Measurements from ENCODE around the gene EVI5. TPM values are rescaled to one million over a fixed set of nuclear protein-coding genes. Genes with fewer than 3 reads are reported as not detected.

EVI5 gene
- total RNA-seq, 4 donors from 2014 or later: 37.7 to 59.7 (median 41.7) TPM

GRCh38 chr1:92577261-92577895, 207.5 kb downstream of the EVI5 start:
- no peak for TF ChIP-seq POLR2A (IDR thresholded peaks at IDR 0.05)
- TF ChIP-seq, protein P1, sequence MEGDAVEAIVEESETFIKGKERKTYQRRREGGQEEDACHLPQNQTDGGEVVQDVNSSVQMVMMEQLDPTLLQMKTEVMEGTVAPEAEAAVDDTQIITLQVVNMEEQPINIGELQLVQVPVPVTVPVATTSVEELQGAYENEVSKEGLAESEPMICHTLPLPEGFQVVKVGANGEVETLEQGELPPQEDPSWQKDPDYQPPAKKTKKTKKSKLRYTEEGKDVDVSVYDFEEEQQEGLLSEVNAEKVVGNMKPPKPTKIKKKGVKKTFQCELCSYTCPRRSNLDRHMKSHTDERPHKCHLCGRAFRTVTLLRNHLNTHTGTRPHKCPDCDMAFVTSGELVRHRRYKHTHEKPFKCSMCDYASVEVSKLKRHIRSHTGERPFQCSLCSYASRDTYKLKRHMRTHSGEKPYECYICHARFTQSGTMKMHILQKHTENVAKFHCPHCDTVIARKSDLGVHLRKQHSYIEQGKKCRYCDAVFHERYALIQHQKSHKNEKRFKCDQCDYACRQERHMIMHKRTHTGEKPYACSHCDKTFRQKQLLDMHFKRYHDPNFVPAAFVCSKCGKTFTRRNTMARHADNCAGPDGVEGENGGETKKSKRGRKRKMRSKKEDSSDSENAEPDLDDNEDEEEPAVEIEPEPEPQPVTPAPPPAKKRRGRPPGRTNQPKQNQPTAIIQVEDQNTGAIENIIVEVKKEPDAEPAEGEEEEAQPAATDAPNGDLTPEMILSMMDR (IDR thresholded peaks at IDR 0.05): no peak
- no peaks in the 10 kb centered on the region for H3K27me3 ChIP-seq
- intact Hi-C loops (cut with DNase I): no loop called here
- H3K36me3 ChIP-seq: peaks cover 0 to 4% of the 10 kb centered on the region in 2 donors
- no peaks in the 10 kb centered on the region for H3K9me3 ChIP-seq
- WGBS, 2 donors: 52 to 78% methylated on average over 5 of the region's 5 CpGs
- DNase-seq: peak in 1 of 2 donors; percentile 78
- H3K4me3 ChIP-seq (replicated peaks in 1 of 3): no peak overlapping the region
- no peaks in the 10 kb centered on the region for H3K4me1 ChIP-seq
- H3K27ac ChIP-seq: no peak overlapping the region

GRCh38 chr1:92575123-92575522, 209.8 kb downstream of the EVI5 start:
- Histone ChIP-seq H3K27ac (no peak overlapping the region), H3K36me3 (peaks cover 0 to 4% of the 10 kb centered on the region in 2 donors), H3K4me1 (no peaks in the 10 kb centered on the region), H3K27me3 (no peaks in the 10 kb centered on the region), H3K9me3 (no peaks in the 10 kb centered on the region), H3K4me3 (replicated peaks in 1 of 3) (no peak overlapping the region)
- no peak for TF ChIP-seq POLR2A (IDR thresholded peaks at IDR 0.05)
- TF ChIP-seq, protein P1 (IDR thresholded peaks at IDR 0.05): no peak
- intact Hi-C loops (cut with DNase I): no loop called here
- WGBS, 2 donors: 94 to 96% methylated on average over 3 of the region's 3 CpGs
- no peak for DNase-seq

DNA sequence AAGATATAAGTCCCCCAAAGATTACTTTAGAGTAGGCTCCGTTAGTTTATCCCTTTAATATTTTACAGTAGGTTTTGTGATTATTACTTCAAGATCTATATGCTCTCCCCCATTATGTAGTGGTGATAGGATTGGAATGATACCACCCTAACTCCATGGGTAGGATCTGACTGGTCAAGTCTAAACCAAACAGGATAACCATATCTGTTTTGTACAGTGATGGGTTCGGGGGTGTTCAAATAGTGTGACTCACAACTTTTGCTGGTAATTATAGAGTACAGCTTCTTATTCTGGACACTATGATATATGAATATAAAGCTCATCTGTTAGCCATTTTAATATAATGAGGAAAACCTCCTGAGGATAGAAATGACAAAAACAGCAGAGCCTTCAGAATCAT, 212.4 kb downstream of the EVI5 start:
- TF ChIP-seq, protein P1 (IDR thresholded peaks at IDR 0.05): no peak
- no peak for TF ChIP-seq POLR2A (IDR thresholded peaks at IDR 0.05)
- H3K4me3 ChIP-seq (replicated peaks in 1 of 3): no peak overlapping the region
- intact Hi-C loops (cut with DNase I): no loop called here
- H3K9me3 ChIP-seq: no peaks in the 10 kb centered on the region
- H3K27me3 ChIP-seq: no peaks in the 10 kb centered on the region
- H3K4me1 ChIP-seq: no peaks in the 10 kb centered on the region
- H3K27ac ChIP-seq: no peak overlapping the region
- WGBS, 2 donors: 47 to 48% methylated on average over 2 of the region's 2 CpGs
- no peak for DNase-seq
- peaks cover 0 to 4% of the 10 kb centered on the region in 2 donors for H3K36me3 ChIP-seq

DNA sequence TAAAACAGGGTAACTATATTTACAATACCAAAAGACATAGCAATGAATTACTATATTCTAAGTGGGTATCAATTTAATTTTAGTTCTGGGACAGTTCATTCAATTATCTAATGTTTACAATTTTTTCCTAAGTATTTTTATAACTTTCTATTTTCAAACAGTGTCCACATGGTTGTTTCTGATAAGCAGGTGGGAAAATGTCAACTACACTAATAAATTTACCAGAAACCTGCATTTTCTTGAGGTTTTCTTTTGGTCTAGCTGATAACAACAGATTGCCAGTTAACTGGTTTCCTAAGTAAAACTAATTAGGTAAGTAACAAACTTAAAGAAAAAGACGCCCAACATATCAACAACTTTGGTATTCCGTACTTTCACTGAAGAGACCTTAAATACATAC, 213.3 kb downstream of the EVI5 start:
- WGBS, 2 donors: 96 to 98% methylated on average over 2 of the region's 2 CpGs

More for the DNA sequence above, 213.3 kb downstream of the EVI5 start:
- Histone ChIP-seq H3K36me3 (no peaks in the 10 kb centered on the region), H3K9me3 (no peaks in the 10 kb centered on the region), H3K4me3 (replicated peaks in 1 of 3) (no peak overlapping the region), H3K27me3 (no peaks in the 10 kb centered on the region), H3K4me1 (no peaks in the 10 kb centered on the region), H3K27ac (no peak overlapping the region)
- no peak for DNase-seq
- no peak for TF ChIP-seq POLR2A (IDR thresholded peaks at IDR 0.05)
- TF ChIP-seq, protein P1 (IDR thresholded peaks at IDR 0.05): no peak
- intact Hi-C loops (cut with DNase I): no loop called here

All from thyroid gland (tissue), 4 donors.